ENCODE results near the gene ARL14. TPM values are rescaled to one million over a fixed set of nuclear protein-coding genes. Genes with fewer than 3 reads are reported as not detected.
"Not testable (repeated sequence)": the region's sequence is repeated elsewhere in the genome, so short reads cannot be mapped to it uniquely, and the experiment has no call there.

ARL14 gene
- polyA plus RNA-seq, 1 experiment: not detected

DNA sequence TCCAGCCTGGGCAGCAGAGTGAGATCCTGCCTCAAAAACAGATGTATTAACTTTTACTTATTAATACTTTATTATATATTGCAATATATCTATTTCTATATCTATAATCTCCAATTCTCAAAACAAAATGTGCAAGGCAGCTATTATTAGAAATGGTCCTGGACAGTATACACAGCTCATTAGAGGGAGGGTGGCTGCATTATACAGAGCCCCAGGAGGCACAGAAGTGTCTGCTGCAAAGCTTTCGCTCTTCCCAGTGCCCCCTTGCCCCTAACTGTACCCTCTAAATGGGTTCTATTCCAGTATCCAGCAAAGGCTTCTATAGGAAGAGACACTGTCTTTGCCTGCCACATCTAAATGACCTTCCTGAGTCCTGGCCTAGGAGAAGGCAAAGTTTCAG, 24.5 kb downstream of the ARL14 start:
- no peaks in the 10 kb centered on the region for H3K36me3 ChIP-seq (ENCODE audit: control insufficient read depth, insufficient read depth, low read length)
- POLR2A ChIA-PET: no interaction called here
- H3K27me3 ChIP-seq (ENCODE audit: control insufficient read depth, insufficient read depth, low read length): no peaks in the 10 kb centered on the region
- TF ChIP-seq, protein P1, sequence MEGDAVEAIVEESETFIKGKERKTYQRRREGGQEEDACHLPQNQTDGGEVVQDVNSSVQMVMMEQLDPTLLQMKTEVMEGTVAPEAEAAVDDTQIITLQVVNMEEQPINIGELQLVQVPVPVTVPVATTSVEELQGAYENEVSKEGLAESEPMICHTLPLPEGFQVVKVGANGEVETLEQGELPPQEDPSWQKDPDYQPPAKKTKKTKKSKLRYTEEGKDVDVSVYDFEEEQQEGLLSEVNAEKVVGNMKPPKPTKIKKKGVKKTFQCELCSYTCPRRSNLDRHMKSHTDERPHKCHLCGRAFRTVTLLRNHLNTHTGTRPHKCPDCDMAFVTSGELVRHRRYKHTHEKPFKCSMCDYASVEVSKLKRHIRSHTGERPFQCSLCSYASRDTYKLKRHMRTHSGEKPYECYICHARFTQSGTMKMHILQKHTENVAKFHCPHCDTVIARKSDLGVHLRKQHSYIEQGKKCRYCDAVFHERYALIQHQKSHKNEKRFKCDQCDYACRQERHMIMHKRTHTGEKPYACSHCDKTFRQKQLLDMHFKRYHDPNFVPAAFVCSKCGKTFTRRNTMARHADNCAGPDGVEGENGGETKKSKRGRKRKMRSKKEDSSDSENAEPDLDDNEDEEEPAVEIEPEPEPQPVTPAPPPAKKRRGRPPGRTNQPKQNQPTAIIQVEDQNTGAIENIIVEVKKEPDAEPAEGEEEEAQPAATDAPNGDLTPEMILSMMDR (IDR thresholded peaks at IDR 0.05; ENCODE audit: insufficient read depth, low read depth, low read length): no peak
- no peak for DNase-seq (ENCODE audit: low read depth)
- no peak overlapping the region for H3K4me3 ChIP-seq (ENCODE audit: low read depth, low read length)
- CTCF ChIA-PET: interaction anchor here (0.6 to 1.0 kb wide), 3 partner anchors 15 to 238 kb away, joined by 3 to 4 read pairs (median 3); no protein-coding TSS in a partner anchor

DNA sequence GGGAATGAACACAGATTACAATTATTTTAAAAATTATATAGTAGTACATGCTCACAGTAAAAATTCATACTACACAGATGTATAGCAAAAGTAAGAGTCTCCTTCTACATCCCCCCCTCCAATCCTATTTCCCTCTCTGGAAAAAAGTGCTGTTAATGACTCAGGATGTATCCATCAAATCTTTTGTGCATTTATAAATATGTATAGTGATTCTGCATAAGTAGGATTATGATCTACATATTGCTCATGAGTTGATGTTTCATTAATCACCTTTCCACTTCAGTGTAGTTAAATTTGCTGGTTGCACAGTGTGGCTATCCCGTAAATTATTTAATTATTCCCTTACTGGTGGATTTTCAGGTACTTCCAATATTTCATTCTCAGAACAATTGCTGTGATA, 25.3 kb downstream of the ARL14 start:
- no peak for DNase-seq (ENCODE audit: low read depth)
- Histone ChIP-seq H3K27me3 (ENCODE audit: control insufficient read depth, insufficient read depth, low read length) (no peaks in the 10 kb centered on the region; the same call in 1 of the 2 replicates), H3K36me3 (ENCODE audit: control insufficient read depth, insufficient read depth, low read length) (no peaks in the 10 kb centered on the region), H3K4me3 (ENCODE audit: low read depth, low read length) (no peak overlapping the region)
- TF ChIP-seq, protein P1 (IDR thresholded peaks at IDR 0.05; ENCODE audit: insufficient read depth, low read depth, low read length): no peak
- ChIA-PET CTCF (interaction anchor here (0.6 to 0.7 kb wide), 2 partner anchors 16 to 17 kb away, joined by 3 to 4 read pairs; no protein-coding TSS in a partner anchor), POLR2A (no interaction called here)

DNA sequence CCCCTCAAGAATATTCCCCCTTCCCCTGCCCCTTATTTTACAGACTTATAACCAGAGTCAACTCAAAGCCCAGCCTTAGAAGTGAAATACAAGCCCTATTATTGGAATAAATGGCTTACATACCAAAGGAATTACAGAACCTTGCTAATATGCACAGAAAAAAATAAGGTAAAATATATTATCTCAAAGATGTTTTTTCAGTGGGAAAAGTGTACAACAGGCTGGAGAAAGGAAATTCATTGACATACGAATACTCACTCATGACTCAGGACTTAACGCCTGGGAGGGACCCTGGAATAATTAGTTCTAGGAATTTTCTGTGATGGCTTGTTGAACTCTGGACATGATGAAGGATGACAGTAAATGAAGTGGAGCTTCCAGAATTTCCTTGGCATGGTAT, 27.0 kb downstream of the ARL14 start:
- TF ChIP-seq, protein P1 (IDR thresholded peaks at IDR 0.05; ENCODE audit: insufficient read depth, low read depth, low read length): no peak
- DNase-seq (ENCODE audit: low read depth): no peak
- ChIA-PET POLR2A (no interaction called here), CTCF (interaction anchor here (1.2 to 1.5 kb wide), 2 partner anchors 17 to 239 kb away, joined by 3 to 4 read pairs; no protein-coding TSS in a partner anchor)
- Histone ChIP-seq H3K4me3 (ENCODE audit: low read depth, low read length) (no peak overlapping the region), H3K27me3 (ENCODE audit: control insufficient read depth, insufficient read depth, low read length) (peaks cover 2% of the 10 kb centered on the region), H3K36me3 (ENCODE audit: control insufficient read depth, insufficient read depth, low read length) (no peaks in the 10 kb centered on the region)

DNA sequence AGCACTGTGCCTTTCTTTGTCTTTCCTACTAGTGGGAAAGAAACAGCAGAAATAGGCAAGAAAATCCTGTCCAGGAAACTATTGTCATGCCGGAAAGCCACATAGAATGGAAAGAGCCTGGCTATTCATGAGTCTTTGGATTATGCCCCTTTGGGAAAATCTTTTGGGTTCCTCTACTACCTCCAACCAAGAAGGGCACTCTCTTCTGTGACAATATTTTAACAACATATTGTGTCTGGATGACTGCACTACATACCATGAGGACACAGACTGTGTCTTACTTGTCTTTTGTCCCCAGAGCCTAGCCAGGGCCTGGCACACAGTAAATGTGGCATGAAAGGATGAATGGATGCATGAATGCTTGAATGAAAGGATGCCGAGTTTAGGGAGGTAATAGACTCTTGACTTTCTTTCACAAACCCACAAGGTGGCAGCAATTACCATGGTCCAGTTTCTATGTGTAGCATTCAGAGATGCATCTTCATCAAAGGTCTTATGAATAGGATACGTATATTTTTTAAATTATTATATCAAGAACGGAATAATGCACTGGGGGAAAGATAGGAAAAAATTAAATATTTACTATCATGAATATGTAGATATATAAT, 30.3 kb downstream of the ARL14 start:
- ChIA-PET POLR2A (no interaction called here), CTCF (interaction anchor here (1.2 kb wide), 1 partner anchor 234 kb away, joined by 7 read pairs; no protein-coding TSS in a partner anchor)
- TF ChIP-seq, protein P1 (IDR thresholded peaks at IDR 0.05; ENCODE audit: insufficient read depth, low read depth, low read length): peak; percentile 50
- no peak for DNase-seq (ENCODE audit: low read depth)
- Histone ChIP-seq H3K27me3 (ENCODE audit: control insufficient read depth, insufficient read depth, low read length) (peaks cover 5% of the 10 kb centered on the region), H3K36me3 (ENCODE audit: control insufficient read depth, insufficient read depth, low read length) (no peaks in the 10 kb centered on the region), H3K4me3 (ENCODE audit: low read depth, low read length) (no peak overlapping the region)

DNA sequence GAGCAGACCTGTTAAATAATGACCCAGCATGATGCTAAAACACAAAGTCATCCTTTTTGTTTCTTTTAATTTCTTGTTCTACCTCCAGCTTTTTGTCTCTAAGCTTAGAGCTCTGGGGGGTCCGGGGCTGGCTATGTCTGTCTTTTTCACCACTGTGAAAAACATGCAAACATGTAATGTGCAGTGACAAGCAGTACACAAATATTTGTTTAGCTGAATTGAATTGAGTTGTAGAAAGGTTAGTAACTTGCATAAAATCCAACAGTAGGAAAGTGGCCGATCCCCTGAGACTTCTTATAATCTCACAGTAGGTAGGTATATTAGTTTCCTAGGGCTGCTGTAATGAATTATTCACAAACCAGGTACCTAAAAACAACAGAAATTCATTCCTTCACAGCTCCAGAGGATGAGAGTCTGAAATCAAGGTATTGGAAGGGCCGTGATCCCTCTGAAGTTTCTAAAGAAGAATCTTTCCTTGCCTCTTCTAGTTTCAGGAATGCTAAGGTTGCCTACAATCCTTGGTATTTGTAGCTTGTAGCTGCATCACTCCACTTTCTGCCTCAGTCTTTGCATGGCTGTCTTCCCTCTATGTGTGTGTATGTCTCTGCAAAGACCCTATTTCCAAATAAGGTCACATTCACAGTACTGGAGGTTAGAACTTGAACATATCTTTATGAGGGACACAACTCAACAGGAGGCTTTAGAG, 32.7 kb downstream of the ARL14 start:
- TF ChIP-seq, protein P1 (IDR thresholded peaks at IDR 0.05; ENCODE audit: insufficient read depth, low read depth, low read length): no peak
- no peak for DNase-seq (ENCODE audit: low read depth)
- CTCF ChIA-PET: interaction anchor here (1.5 to 2.6 kb wide), 2 partner anchors 11 to 28 kb away, joined by 5 to 8 read pairs; no protein-coding TSS in a partner anchor
- Histone ChIP-seq H3K36me3 (ENCODE audit: control insufficient read depth, insufficient read depth, low read length) (no peaks in the 10 kb centered on the region), H3K4me3 (ENCODE audit: low read depth, low read length) (no peak overlapping the region), H3K27me3 (ENCODE audit: control insufficient read depth, insufficient read depth, low read length) (peaks cover 5% of the 10 kb centered on the region)
- POLR2A ChIA-PET: no interaction called here

DNA sequence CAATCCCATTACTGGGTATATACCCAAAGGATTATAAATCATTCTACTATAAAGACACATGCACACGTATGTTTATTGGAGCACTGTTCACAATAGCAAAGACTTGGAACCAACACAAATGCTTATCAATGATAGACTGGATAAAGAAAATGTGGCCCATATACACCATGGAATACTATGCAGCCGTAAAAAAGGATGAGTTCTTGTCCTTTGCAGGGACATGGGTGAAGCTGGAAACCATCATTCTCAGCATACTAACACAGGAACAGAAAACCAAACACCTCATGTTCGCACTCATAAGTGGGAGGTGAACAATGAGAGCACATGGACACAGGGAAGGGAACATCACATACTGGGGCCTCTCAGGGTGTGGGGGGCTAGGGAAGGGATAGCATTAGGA, 36.2 kb downstream of the ARL14 start:
- H3K36me3 ChIP-seq (ENCODE audit: control insufficient read depth, insufficient read depth, low read length); POLR2A ChIA-PET; DNase-seq (ENCODE audit: low read depth); H3K4me3 ChIP-seq (ENCODE audit: low read depth, low read length); CTCF ChIA-PET; H3K27me3 ChIP-seq (ENCODE audit: control insufficient read depth, insufficient read depth, low read length): not testable (repeated sequence)

Measured in BJ (cell line).